ENCODE measurements around the gene ITPR1. TPM values are rescaled to one million over a fixed set of nuclear protein-coding genes. Genes with fewer than 3 reads are reported as not detected.

ITPR1 gene
- polyA plus RNA-seq, 2 of the 4 experiments (the other 2 are of a cell fraction), result 2.8 to 9.6 TPM

GRCh38 chr3:4797201-4797705 lies 304.1 kb downstream of the ITPR1 start:
- Histone ChIP-seq H3K27ac (no peak overlapping the region), H3K9me3 (no peaks in the 10 kb centered on the region), H3K4me1 (0 out of 3 replicates have a peak, but pooled peaks cover 3% of the 10 kb centered on the region), H3K4me2 (no peak overlapping the region), H3K4me3 (no peak overlapping the region)
- ChIA-PET CTCF (interaction anchor here (0.8 to 1.2 kb wide), 4 partner anchors 27 to 32 kb away, joined by 3 read pairs; no protein-coding TSS in a partner anchor), POLR2A (no interaction called here)
- TF ChIP-seq MAX (IDR thresholded peaks at IDR 0.05) (no peak), NR3C1 (IDR thresholded peaks at IDR 0.05) (no peak), PHF8 (IDR thresholded peaks at IDR 0.05; ENCODE audit: borderline replicate concordance, low read depth) (no peak), EP300 (IDR thresholded peaks at IDR 0.05) (no peak), HMGXB4 (CRISPR knock-in tag; IDR thresholded peaks at IDR 0.05; ENCODE audit: borderline replicate concordance) (no peak), EHMT2 (IDR thresholded peaks at IDR 0.05; ENCODE audit: low read depth) (no peak), MAZ (IDR thresholded peaks at IDR 0.05; ENCODE audit: borderline replicate concordance, low read depth, low read length) (no peak), POLR2A (IDR thresholded peaks at IDR 0.05; ENCODE audit: low read length) (no peak), HOXA7 (CRISPR knock-in tag; IDR thresholded peaks at IDR 0.05) (no peak)
- TF ChIP-seq, protein P1, sequence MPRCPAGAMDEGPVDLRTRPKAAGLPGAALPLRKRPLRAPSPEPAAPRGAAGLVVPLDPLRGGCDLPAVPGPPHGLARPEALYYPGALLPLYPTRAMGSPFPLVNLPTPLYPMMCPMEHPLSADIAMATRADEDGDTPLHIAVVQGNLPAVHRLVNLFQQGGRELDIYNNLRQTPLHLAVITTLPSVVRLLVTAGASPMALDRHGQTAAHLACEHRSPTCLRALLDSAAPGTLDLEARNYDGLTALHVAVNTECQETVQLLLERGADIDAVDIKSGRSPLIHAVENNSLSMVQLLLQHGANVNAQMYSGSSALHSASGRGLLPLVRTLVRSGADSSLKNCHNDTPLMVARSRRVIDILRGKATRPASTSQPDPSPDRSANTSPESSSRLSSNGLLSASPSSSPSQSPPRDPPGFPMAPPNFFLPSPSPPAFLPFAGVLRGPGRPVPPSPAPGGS (IDR thresholded peaks at IDR 0.05), result no peak
- TF ChIP-seq, protein P2, sequence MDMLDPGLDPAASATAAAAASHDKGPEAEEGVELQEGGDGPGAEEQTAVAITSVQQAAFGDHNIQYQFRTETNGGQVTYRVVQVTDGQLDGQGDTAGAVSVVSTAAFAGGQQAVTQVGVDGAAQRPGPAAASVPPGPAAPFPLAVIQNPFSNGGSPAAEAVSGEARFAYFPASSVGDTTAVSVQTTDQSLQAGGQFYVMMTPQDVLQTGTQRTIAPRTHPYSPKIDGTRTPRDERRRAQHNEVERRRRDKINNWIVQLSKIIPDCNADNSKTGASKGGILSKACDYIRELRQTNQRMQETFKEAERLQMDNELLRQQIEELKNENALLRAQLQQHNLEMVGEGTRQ (IDR thresholded peaks at IDR 0.05), result no peak
- WGBS (ENCODE audit: missing lambda C conversion rate), result 91% methylated on average over 4 of the region's 4 CpGs
- no peak for ATAC-seq
- FAIRE-seq, result no peak
- DNase-seq (ENCODE audit: low read depth in 1 of 2, low spot score in 1 of 2), result no peak

DNA sequence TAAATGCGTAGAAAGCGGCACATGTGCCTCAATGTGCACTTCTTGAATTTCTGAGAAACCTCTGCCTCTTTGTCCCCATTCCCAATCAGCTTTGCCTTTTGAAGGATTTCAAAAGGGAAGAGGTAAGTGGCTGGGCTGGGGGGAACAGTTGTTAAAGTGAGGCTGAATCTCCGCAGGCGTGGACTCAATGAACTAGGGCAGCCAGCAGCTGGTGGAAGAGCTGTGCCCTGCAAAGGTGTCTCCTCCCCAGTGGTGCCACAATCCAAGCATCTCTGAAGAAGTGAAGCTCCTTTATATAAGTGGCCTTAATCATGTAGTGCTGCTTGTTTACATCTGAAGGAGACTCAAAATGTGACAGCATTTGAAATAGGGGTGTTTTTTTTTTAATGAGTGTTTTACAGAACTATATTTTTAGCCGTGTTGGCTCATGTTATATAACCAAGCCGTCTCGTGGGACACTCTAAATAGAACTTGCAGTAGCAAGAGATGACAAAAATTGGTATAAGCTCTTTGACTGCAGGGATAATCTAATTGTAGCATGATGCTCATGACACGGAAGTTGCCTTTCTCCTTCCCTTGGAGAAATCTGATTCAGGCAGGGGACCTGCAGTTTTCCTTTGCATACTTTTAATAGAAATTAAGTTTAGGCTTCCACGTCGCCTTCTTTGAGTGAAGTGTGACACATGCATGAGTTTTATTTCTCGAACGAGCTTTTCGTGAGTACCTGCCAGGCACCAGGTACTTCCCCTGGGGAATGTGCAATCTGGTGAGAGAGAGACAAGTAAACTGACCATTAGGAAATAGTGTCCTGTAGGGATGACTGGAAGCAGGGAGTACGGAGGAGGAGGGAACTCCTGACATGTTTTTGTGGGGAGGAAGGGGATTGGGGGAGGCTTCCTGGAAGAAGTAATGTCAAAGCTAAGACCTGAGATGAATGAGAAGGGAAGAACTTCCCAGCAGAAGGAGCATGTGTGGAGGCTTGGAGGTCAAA lies 306.4 kb downstream of the ITPR1 start:
- Histone ChIP-seq H3K27ac (no peak overlapping the region), H3K4me2 (no peak overlapping the region), H3K4me1 (0 out of 3 replicates have a peak, but pooled peaks cover 3% of the 10 kb centered on the region), H3K4me3 (no peak overlapping the region), H3K9me3 (no peaks in the 10 kb centered on the region)
- ATAC-seq (no peak), DNase-seq (ENCODE audit: low read depth in 1 of 2, low spot score in 1 of 2) (no peak), FAIRE-seq (no peak)
- POLR2A ChIA-PET, result no interaction called here
- WGBS (ENCODE audit: missing lambda C conversion rate), result 86% methylated on average over 14 of the region's 14 CpGs
- CTCF ChIA-PET, result interaction anchor here (0.6 to 1.4 kb wide), 3 partner anchors 9 to 176 kb away, joined by 3 to 4 read pairs (median 3); no protein-coding TSS in a partner anchor
- TF ChIP-seq HDAC2 (IDR thresholded peaks at IDR 0.05), result no peak
- TF ChIP-seq MAFK (IDR thresholded peaks at IDR 0.05; ENCODE audit: partially characterized antibody), result no peak
- no peak for TF ChIP-seq POLR2AphosphoS2 (conservative IDR thresholded peaks at IDR 0.05; ENCODE audit: low read length)

DNA sequence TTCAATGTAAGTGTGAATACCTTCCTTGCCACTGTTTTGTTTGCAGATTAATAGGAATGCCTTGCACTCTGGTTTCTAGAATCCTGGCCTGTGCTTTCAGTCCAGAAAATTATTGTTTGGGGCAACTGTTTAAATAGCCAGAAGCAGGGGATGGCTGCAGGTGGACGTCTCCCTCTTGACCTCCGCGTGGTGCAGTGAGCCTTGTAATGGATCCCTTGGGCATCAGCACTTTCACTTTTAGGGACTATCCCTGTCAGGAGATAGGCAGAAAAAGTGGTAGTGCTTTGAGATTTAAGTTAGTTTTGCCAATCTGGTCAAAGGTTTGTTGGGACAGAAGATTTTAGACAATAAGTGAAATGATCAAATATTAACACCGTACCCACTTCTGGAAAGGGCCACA lies 307.4 kb downstream of the ITPR1 start:
- ChIA-PET CTCF (interaction anchor here (1.4 kb wide), 1 partner anchor 175 kb away, joined by 3 read pairs; no protein-coding TSS in a partner anchor), POLR2A (no interaction called here)
- DNase-seq (ENCODE audit: low read depth in 1 of 2, low spot score in 1 of 2), result no peak
- ATAC-seq, result no peak
- no peak overlapping the region for H3K4me2 ChIP-seq
- H3K27ac ChIP-seq, result no peak overlapping the region
- H3K4me1 ChIP-seq, result 0 out of 3 replicates have a peak, but pooled peaks cover 3% of the 10 kb centered on the region
- TF ChIP-seq MAFK (IDR thresholded peaks at IDR 0.05; ENCODE audit: partially characterized antibody), result no peak
- no peak for TF ChIP-seq HDAC2 (IDR thresholded peaks at IDR 0.05)
- TF ChIP-seq TP53 (CRISPR knock-in tag; IDR thresholded peaks at IDR 0.05), result no peak
- no peak for TF ChIP-seq ATOH8 (CRISPR knock-in tag; IDR thresholded peaks at IDR 0.05; ENCODE audit: low read depth)
- no peak for TF ChIP-seq BHLHE40 (IDR thresholded peaks at IDR 0.05; ENCODE audit: low read depth, low read length)
- no peaks in the 10 kb centered on the region for H3K9me3 ChIP-seq
- H3K4me3 ChIP-seq, result no peak overlapping the region
- no peak for FAIRE-seq
- WGBS (ENCODE audit: missing lambda C conversion rate), result 88% methylated on average over 4 of the region's 4 CpGs
